Ishikawa (cell line): ENCODE results near the gene LNX2.

Experiments used
- CEBPB ChIP-seq: IDR thresholded peaks from 2 replicates; pipeline ENCODE4 v1.6.1; 2012
- EGR1 ChIP-seq: IDR thresholded peaks from 2 replicates; pipeline ENCODE4 v1.6.1; 2012
- EP300 ChIP-seq: IDR thresholded peaks from 2 replicates; pipeline ENCODE4 v1.6.1; 2012; ENCODE audit warnings: borderline replicate concordance
- FOXM1 ChIP-seq: IDR thresholded peaks from 2 replicates; pipeline ENCODE4 v1.6.1; 2012; ENCODE audit warnings: low read depth, borderline replicate concordance
- MAX ChIP-seq: IDR thresholded peaks from 2 replicates; pipeline ENCODE4 v1.6.1; 2012
- NFIC ChIP-seq: IDR thresholded peaks from 2 replicates; pipeline ENCODE4 v1.6.1; 2012
- RAD21 ChIP-seq: IDR thresholded peaks from 2 replicates; pipeline ENCODE4 v1.6.1; 2012; ENCODE audit warnings: low read depth
- REST ChIP-seq: IDR thresholded peaks from 2 replicates; pipeline ENCODE4 v1.6.1; 2012; ENCODE audit warnings: low read depth, mild to moderate bottlenecking
- TAF1 ChIP-seq: IDR thresholded peaks from 2 replicates; pipeline ENCODE4 v1.6.1; 2012; ENCODE audit warnings: low read depth, mild to moderate bottlenecking
- TCF12 ChIP-seq: IDR thresholded peaks from 2 replicates; pipeline ENCODE4 v1.6.1; 2012; ENCODE audit warnings: low read depth
- TEAD4 ChIP-seq: IDR thresholded peaks from 2 replicates; pipeline ENCODE4 v1.6.1; 2012
- USF1 ChIP-seq: IDR thresholded peaks from 2 replicates; pipeline ENCODE4 v1.6.1; 2012
- YY1 ChIP-seq: IDR thresholded peaks from 2 replicates; pipeline ENCODE4 v1.6.1; 2012; ENCODE audit warnings: low read depth
- ZBTB7A ChIP-seq: IDR thresholded peaks from 2 replicates; pipeline ENCODE4 v1.6.1; 2012; ENCODE audit warnings: low read depth

GRCh38 chr13:27631156-27631555, 10.8 kb upstream of the LNX2 start:
- TF ChIP-seq USF1 (no peak), NFIC (no peak), YY1 (no peak), EGR1 (no peak), CEBPB (no peak), EP300 (no peak), TAF1 (no peak), FOXM1 (no peak), TCF12 (no peak), MAX (no peak), TEAD4 (no peak), RAD21 (no peak), ZBTB7A (no peak), REST (no peak)
